ENCODE measurements around the gene PROX1.

GRCh38 chr1:214013614-214014377 lies 26.0 kb downstream of the PROX1 start:
- no peak for TF ChIP-seq CTCF (IDR thresholded peaks at IDR 0.05; ENCODE audit: insufficient read depth, low read depth, low read length)
- no peak for TF ChIP-seq EZH2 (IDR thresholded peaks at IDR 0.05; ENCODE audit: insufficient read depth, low read length)
